GM21367 (cell line): ENCODE results near the gene AFF3.
"Not testable (repeated sequence)": the region's sequence is repeated elsewhere in the genome, so short reads cannot be mapped to it uniquely, and the experiment has no call there.

Experiments
- ATAC-seq: cut with Tn5 transposase; IDR thresholded peaks from one replicate; pipeline ENCODE4 v1.9.1; 2021; ENCODE audit not compliant: unreplicated experiment

The AFF3 gene

GRCh38 chr2:99977966-99978365 is 164.4 kb downstream of the AFF3 start:
- ATAC-seq, result no peak

- ATAC-seq, result no peak
These were observed 167.0 kb downstream of the AFF3 start for GRCh38 chr2:99975386-99975785.

- ATAC-seq, result no peak
These were observed 167.6 kb downstream of the AFF3 start for GRCh38 chr2:99974682-99975375.

GRCh38 chr2:99974275-99974674 is 168.1 kb downstream of the AFF3 start:
- no peak for ATAC-seq

GRCh38 chr2:99971326-99971900 is 171.0 kb downstream of the AFF3 start:
- ATAC-seq, result no peak

GRCh38 chr2:99970292-99970868 is 172.0 kb downstream of the AFF3 start:
- ATAC-seq, result no peak

- ATAC-seq, result no peak
These were observed 181.0 kb downstream of the AFF3 start for GRCh38 chr2:99961196-99961913.

- no peak for ATAC-seq
These were observed 181.6 kb downstream of the AFF3 start for GRCh38 chr2:99960790-99961189.

- no peak for ATAC-seq
These were observed 182.1 kb downstream of the AFF3 start for GRCh38 chr2:99960291-99960690.

GRCh38 chr2:99959261-99960014 is 183.0 kb downstream of the AFF3 start:
- ATAC-seq, result no peak

GRCh38 chr2:99957332-99958133 is 184.9 kb downstream of the AFF3 start:
- no peak for ATAC-seq

- ATAC-seq, result no peak
These were observed 186.0 kb downstream of the AFF3 start for GRCh38 chr2:99956232-99957030.

GRCh38 chr2:99953750-99954149 is 188.6 kb downstream of the AFF3 start:
- no peak for ATAC-seq

- ATAC-seq, result no peak
These were observed 192.4 kb downstream of the AFF3 start for GRCh38 chr2:99949963-99950362.

GRCh38 chr2:99949530-99949929 is 192.9 kb downstream of the AFF3 start:
- ATAC-seq, result no peak

- no peak for ATAC-seq
These were observed 194.4 kb downstream of the AFF3 start for GRCh38 chr2:99948010-99948409.

GRCh38 chr2:99947366-99947765 is 195.0 kb downstream of the AFF3 start:
- ATAC-seq, result not testable (repeated sequence)

GRCh38 chr2:99944019-99944418 is 198.4 kb downstream of the AFF3 start:
- ATAC-seq, result no peak

GRCh38 chr2:99942561-99943347 is 199.6 kb downstream of the AFF3 start:
- no peak for ATAC-seq
